Measurements from ENCODE around the gene PTS. TPM values are rescaled to one million over a fixed set of nuclear protein-coding genes. Genes with fewer than 3 reads are reported as not detected.
A peak's percentile ranks its signal among the peaks of the same experiment; 100 is the strongest.

The PTS gene
- total and polyA plus RNA-seq, 5 donors from 2014 or later = 7.1 to 71.5 (median 11.7) TPM

GRCh38 chr11:112247201-112247600 lies 21.0 kb downstream of the PTS start:
- Mint-ChIP-seq H3K4me3 (no peak overlapping the region), H3K27me3 (no peaks in the 10 kb centered on the region), H3K36me3 (peaks cover 24% of the 10 kb centered on the region), H3K4me1 (peaks cover 0 to 4% (median 0%) of the 10 kb centered on the region in 4 donors), H3K9me3 (peaks cover 0 to 10% (median 1%) of the 10 kb centered on the region in 7 donors), H3K27ac (no peak overlapping the region)
- H3K27ac ChIP-seq (ENCODE audit: insufficient read depth, low read length, poor library complexity, severe bottlenecking) = no peak overlapping the region
- no peak overlapping the region for H3K4me3 ChIP-seq (ENCODE audit: low read depth, low read length)
- H3K4me1 ChIP-seq (ENCODE audit: control insufficient read depth, insufficient read depth, low read length, poor library complexity, severe bottlenecking) = no peaks in the 10 kb centered on the region
- ATAC-seq (ENCODE audit: low read depth in 2 of 2) (no peak), DNase-seq (no peak)
- no peaks in the 10 kb centered on the region for H3K27me3 ChIP-seq (ENCODE audit: control insufficient read depth, insufficient read depth, low read length)
- peaks cover 0 to 2% of the 10 kb centered on the region in 2 experiments for H3K9me3 ChIP-seq (ENCODE audit: control insufficient read depth in 2 of 2, low read length in 2 of 2)
- H3K36me3 ChIP-seq (ENCODE audit: control insufficient read depth, insufficient read depth, low read length) = peaks cover 3% of the 10 kb centered on the region

GRCh38 chr11:112248201-112248600 lies 22.0 kb downstream of the PTS start:
- Mint-ChIP-seq H3K9me3 (peaks cover 0 to 6% (median 1%) of the 10 kb centered on the region in 7 donors), H3K36me3 (peaks cover 18% of the 10 kb centered on the region), H3K27me3 (no peaks in the 10 kb centered on the region), H3K4me3 (no peak overlapping the region), H3K27ac (no peak overlapping the region), H3K4me1 (peaks cover 0 to 4% (median 0%) of the 10 kb centered on the region in 4 donors)
- no peaks in the 10 kb centered on the region for H3K27me3 ChIP-seq (ENCODE audit: control insufficient read depth, insufficient read depth, low read length)
- ATAC-seq (ENCODE audit: low read depth in 2 of 2) = no peak
- no peaks in the 10 kb centered on the region for H3K4me1 ChIP-seq (ENCODE audit: control insufficient read depth, insufficient read depth, low read length, poor library complexity, severe bottlenecking)
- no peak for DNase-seq
- no peak overlapping the region for H3K4me3 ChIP-seq (ENCODE audit: low read depth, low read length)
- H3K9me3 ChIP-seq (ENCODE audit: control insufficient read depth in 2 of 2, low read length in 2 of 2) = peaks cover 0 to 2% of the 10 kb centered on the region in 2 experiments
- peaks cover 3% of the 10 kb centered on the region for H3K36me3 ChIP-seq (ENCODE audit: control insufficient read depth, insufficient read depth, low read length)
- no peak overlapping the region for H3K27ac ChIP-seq (ENCODE audit: insufficient read depth, low read length, poor library complexity, severe bottlenecking)

- ATAC-seq (ENCODE audit: low read depth in 2 of 2) (no peak), DNase-seq (no peak)
- H3K27me3 ChIP-seq (ENCODE audit: control insufficient read depth, insufficient read depth, low read length) = no peaks in the 10 kb centered on the region
- Mint-ChIP-seq H3K27ac (no peak overlapping the region), H3K27me3 (no peaks in the 10 kb centered on the region), H3K9me3 (no peaks in the 10 kb centered on the region), H3K4me1 (peaks cover 0 to 4% (median 0%) of the 10 kb centered on the region in 4 donors), H3K36me3 (peaks cover 8% of the 10 kb centered on the region), H3K4me3 (no peak overlapping the region)
- no peak overlapping the region for H3K27ac ChIP-seq (ENCODE audit: insufficient read depth, low read length, poor library complexity, severe bottlenecking)
- no peaks in the 10 kb centered on the region for H3K36me3 ChIP-seq (ENCODE audit: control insufficient read depth, insufficient read depth, low read length)
- H3K9me3 ChIP-seq (ENCODE audit: control insufficient read depth in 2 of 2, low read length in 2 of 2) = peaks cover 0 to 2% of the 10 kb centered on the region in 2 experiments
- no peaks in the 10 kb centered on the region for H3K4me1 ChIP-seq (ENCODE audit: control insufficient read depth, insufficient read depth, low read length, poor library complexity, severe bottlenecking)
- no peak overlapping the region for H3K4me3 ChIP-seq (ENCODE audit: low read depth, low read length)
These were observed 23.8 kb downstream of the PTS start for GRCh38 chr11:112249871-112250610.

GRCh38 chr11:112253605-112254242 lies 27.5 kb downstream of the PTS start:
- Mint-ChIP-seq H3K4me1 (no peaks in the 10 kb centered on the region), H3K4me3 (no peak overlapping the region), H3K36me3 (peaks cover 15% of the 10 kb centered on the region), H3K9me3 (no peaks in the 10 kb centered on the region), H3K27me3 (no peaks in the 10 kb centered on the region), H3K27ac (peak overlapping the region in 1 of 3 donors; percentile 14)
- Histone ChIP-seq H3K27me3 (ENCODE audit: control insufficient read depth, insufficient read depth, low read length) (no peaks in the 10 kb centered on the region), H3K9me3 (ENCODE audit: control insufficient read depth in 2 of 2, low read length in 2 of 2) (no peaks in the 10 kb centered on the region), H3K4me1 (ENCODE audit: control insufficient read depth, insufficient read depth, low read length, poor library complexity, severe bottlenecking) (no peaks in the 10 kb centered on the region), H3K4me3 (ENCODE audit: low read depth, low read length) (no peak overlapping the region), H3K27ac (ENCODE audit: insufficient read depth, low read length, poor library complexity, severe bottlenecking) (no peak overlapping the region), H3K36me3 (ENCODE audit: control insufficient read depth, insufficient read depth, low read length) (no peaks in the 10 kb centered on the region)
- ATAC-seq (ENCODE audit: low read depth in 2 of 2) (no peak), DNase-seq (no peak)

GRCh38 chr11:112255067-112255720 lies 29.0 kb downstream of the PTS start:
- no peak overlapping the region for H3K4me3 Mint-ChIP-seq
- Histone ChIP-seq H3K36me3 (ENCODE audit: control insufficient read depth, insufficient read depth, low read length) (no peaks in the 10 kb centered on the region), H3K27me3 (ENCODE audit: control insufficient read depth, insufficient read depth, low read length) (no peaks in the 10 kb centered on the region), H3K9me3 (ENCODE audit: control insufficient read depth in 2 of 2, low read length in 2 of 2) (no peaks in the 10 kb centered on the region), H3K27ac (ENCODE audit: insufficient read depth, low read length, poor library complexity, severe bottlenecking) (no peak overlapping the region), H3K4me1 (ENCODE audit: control insufficient read depth, insufficient read depth, low read length, poor library complexity, severe bottlenecking) (no peaks in the 10 kb centered on the region), H3K4me3 (ENCODE audit: low read depth, low read length) (no peak overlapping the region)
- H3K4me1 Mint-ChIP-seq = no peaks in the 10 kb centered on the region
- no peaks in the 10 kb centered on the region for H3K9me3 Mint-ChIP-seq
- peaks cover 10% of the 10 kb centered on the region for H3K36me3 Mint-ChIP-seq
- DNase-seq (no peak), ATAC-seq (ENCODE audit: low read depth in 2 of 2) (no peak)
- H3K27me3 Mint-ChIP-seq = no peaks in the 10 kb centered on the region
- H3K27ac Mint-ChIP-seq = no peak overlapping the region

GRCh38 chr11:112260490-112260889 lies 34.3 kb downstream of the PTS start, which contains the start of gene PLET1:
TSS of gene PLET1 (minus strand) at chr11:112260860. CDS start at chr11:112260589, 271 bp downstream.
- Mint-ChIP-seq H3K9me3 (no peaks in the 10 kb centered on the region), H3K4me1 (no peaks in the 10 kb centered on the region), H3K27ac (no peak within 1 kb of the TSS), H3K4me3 (no peak within 1 kb of the TSS), H3K36me3 (peaks cover 13% of the 10 kb centered on the region), H3K27me3 (no peaks in the 10 kb centered on the region)
- DNase-seq (no peak), ATAC-seq (ENCODE audit: low read depth in 2 of 2) (no peak)
- H3K4me3 ChIP-seq (ENCODE audit: low read depth, low read length) = no peak within 1 kb of the TSS
- no peaks in the 10 kb centered on the region for H3K27me3 ChIP-seq (ENCODE audit: control insufficient read depth, insufficient read depth, low read length)
- no peaks in the 10 kb centered on the region for H3K36me3 ChIP-seq (ENCODE audit: control insufficient read depth, insufficient read depth, low read length)
- no peaks in the 10 kb centered on the region for H3K4me1 ChIP-seq (ENCODE audit: control insufficient read depth, insufficient read depth, low read length, poor library complexity, severe bottlenecking)
- no peaks in the 10 kb centered on the region for H3K9me3 ChIP-seq (ENCODE audit: control insufficient read depth in 2 of 2, low read length in 2 of 2)
- H3K27ac ChIP-seq (ENCODE audit: insufficient read depth, low read length, poor library complexity, severe bottlenecking) = no peak within 1 kb of the TSS

- ATAC-seq (ENCODE audit: low read depth in 2 of 2) = no peak
- Histone ChIP-seq H3K36me3 (ENCODE audit: control insufficient read depth, insufficient read depth, low read length) (no peaks in the 10 kb centered on the region), H3K4me3 (ENCODE audit: low read depth, low read length) (no peak overlapping the region), H3K4me1 (ENCODE audit: control insufficient read depth, insufficient read depth, low read length, poor library complexity, severe bottlenecking) (no peaks in the 10 kb centered on the region), H3K27ac (ENCODE audit: insufficient read depth, low read length, poor library complexity, severe bottlenecking) (no peak overlapping the region), H3K9me3 (ENCODE audit: control insufficient read depth in 2 of 2, low read length in 2 of 2) (no peaks in the 10 kb centered on the region), H3K27me3 (ENCODE audit: control insufficient read depth, insufficient read depth, low read length) (no peaks in the 10 kb centered on the region)
- Mint-ChIP-seq H3K27me3 (no peaks in the 10 kb centered on the region), H3K4me3 (peak overlapping the region in 1 of 4 donors; percentile 21), H3K36me3 (peaks cover 3% of the 10 kb centered on the region), H3K9me3 (no peaks in the 10 kb centered on the region), H3K27ac (peak overlapping the region in 1 of 3 donors; percentile 22), H3K4me1 (no peaks in the 10 kb centered on the region)
- DNase-seq = no peak
These were observed 39.6 kb downstream of the PTS start for GRCh38 chr11:112265659-112266409.
